ENCODE measurements around the gene AR. TPM values are rescaled to one million over a fixed set of nuclear protein-coding genes. Genes with fewer than 3 reads are reported as not detected.

Gene AR
- total RNA-seq, 2 donors from 2014 or later, result 77.4 to 119 TPM

DNA sequence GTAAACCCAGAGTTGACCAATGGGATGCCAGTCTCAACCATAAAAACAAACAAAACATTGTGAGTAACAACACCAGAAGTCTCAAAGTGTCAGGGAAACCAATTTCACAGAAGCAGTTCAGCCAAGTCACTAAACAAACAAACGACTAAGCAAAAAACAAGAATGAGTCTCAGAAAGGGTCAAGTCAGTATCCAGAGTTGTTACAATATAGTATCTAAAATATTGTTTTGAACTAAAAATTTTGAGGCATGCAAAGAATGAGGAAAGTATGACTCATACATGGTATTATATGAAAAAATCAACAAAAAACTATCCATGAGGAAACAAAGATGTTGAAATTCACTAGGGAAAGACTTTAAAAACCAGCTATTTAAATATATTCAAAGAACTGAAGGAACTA is 70.6 kb downstream of the AR start:
- Histone ChIP-seq H3K27ac (no peak overlapping the region), H3K4me3 (no peak overlapping the region), H3K9me3 (no peaks in the 10 kb centered on the region), H3K4me1 (replicated peaks) (no peaks in the 10 kb centered on the region), H3K27me3 (replicated peaks; ENCODE audit: insufficient read depth) (no peaks in the 10 kb centered on the region), H3K36me3 (no peaks in the 10 kb centered on the region)
- TF ChIP-seq POLR2A (IDR thresholded peaks at IDR 0.05), result no peak
- TF ChIP-seq POLR2AphosphoS5 (IDR thresholded peaks at IDR 0.05), result no peak
- TF ChIP-seq, protein P1, sequence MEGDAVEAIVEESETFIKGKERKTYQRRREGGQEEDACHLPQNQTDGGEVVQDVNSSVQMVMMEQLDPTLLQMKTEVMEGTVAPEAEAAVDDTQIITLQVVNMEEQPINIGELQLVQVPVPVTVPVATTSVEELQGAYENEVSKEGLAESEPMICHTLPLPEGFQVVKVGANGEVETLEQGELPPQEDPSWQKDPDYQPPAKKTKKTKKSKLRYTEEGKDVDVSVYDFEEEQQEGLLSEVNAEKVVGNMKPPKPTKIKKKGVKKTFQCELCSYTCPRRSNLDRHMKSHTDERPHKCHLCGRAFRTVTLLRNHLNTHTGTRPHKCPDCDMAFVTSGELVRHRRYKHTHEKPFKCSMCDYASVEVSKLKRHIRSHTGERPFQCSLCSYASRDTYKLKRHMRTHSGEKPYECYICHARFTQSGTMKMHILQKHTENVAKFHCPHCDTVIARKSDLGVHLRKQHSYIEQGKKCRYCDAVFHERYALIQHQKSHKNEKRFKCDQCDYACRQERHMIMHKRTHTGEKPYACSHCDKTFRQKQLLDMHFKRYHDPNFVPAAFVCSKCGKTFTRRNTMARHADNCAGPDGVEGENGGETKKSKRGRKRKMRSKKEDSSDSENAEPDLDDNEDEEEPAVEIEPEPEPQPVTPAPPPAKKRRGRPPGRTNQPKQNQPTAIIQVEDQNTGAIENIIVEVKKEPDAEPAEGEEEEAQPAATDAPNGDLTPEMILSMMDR (IDR thresholded peaks at IDR 0.05), result no peak
- 100% methylated on average over 1 of the region's 1 CpG for WGBS
- intact Hi-C loops (cut with DNase I), result no loop called here
- no peak for DNase-seq (ENCODE audit: low spot score)

DNA sequence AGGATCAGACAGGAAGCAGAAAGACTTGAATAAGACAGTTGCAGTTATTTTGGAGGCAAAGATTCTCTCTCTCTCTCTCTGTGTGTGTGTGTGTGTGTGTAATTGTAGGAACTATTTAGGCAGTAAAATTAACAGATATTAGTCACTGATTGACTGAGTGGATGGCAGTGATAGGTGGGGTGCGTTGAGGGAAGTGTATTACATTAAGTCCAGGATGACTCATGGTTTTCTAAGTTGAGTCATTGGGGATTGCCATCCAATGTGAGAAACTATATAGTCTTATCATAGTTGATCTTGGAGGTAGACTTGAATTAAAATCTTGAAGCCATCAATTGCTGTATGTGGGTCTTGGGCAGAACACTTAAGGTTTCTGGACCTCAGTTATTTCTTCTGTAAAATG is 75.4 kb downstream of the AR start:
- WGBS, result 38% methylated on average over 1 of the region's 1 CpG
- TF ChIP-seq, protein P1 (IDR thresholded peaks at IDR 0.05), result no peak
- Histone ChIP-seq H3K36me3 (no peaks in the 10 kb centered on the region), H3K27me3 (replicated peaks; ENCODE audit: insufficient read depth) (no peaks in the 10 kb centered on the region), H3K9me3 (no peaks in the 10 kb centered on the region), H3K27ac (no peak overlapping the region), H3K4me1 (replicated peaks) (no peaks in the 10 kb centered on the region), H3K4me3 (no peak overlapping the region)
- no peak for DNase-seq (ENCODE audit: low spot score)
- intact Hi-C loops (cut with DNase I), result no loop called here

DNA sequence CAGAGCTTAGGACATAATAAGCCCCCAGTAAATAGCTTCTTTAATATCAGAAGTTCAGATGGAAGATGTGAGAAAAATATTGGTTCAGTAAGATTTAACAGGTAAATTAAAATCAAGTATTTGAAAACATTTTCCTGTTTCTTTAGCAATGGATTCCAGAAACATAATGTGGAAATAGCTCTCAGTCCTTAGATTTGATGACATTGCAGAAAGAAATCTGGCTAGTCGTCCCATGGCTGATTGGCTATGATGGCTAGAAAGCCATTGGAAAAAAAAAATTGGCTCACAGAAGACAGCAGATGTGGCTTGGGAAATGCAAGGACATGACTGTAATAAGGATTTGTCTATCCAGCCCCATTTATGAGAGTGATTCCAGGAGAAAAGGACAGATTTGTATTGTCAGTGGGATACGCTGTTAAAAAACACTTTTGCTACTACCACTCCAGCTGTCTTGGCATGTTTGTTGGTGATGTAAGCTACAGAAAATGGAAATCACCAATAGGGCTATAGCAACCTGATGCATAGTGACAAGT is 78.3 kb downstream of the AR start:
- H3K9me3 ChIP-seq, result no peaks in the 10 kb centered on the region

DNA sequence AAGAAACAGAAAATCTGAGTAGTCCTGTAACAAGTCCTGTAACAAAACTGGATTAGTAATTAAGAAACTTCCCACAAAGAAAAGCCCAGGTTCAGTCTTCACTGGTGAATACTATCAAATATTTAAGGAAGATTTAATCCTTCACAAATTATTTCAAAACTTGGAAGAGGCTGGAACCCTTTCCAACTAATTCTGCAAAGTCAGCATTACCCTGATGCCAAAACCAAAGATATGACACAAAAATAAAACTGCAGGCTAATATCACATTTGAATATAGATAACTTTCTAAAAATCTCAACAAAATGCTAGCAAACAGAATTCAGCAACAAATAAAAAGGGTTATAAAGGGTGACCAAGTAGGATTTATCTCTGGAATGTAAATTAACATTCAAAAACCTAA is 80.5 kb downstream of the AR start:
- H3K27me3 ChIP-seq (replicated peaks; ENCODE audit: insufficient read depth), result no peaks in the 10 kb centered on the region
- no peaks in the 10 kb centered on the region for H3K36me3 ChIP-seq
- DNase-seq (ENCODE audit: low spot score), result no peak
- H3K4me1 ChIP-seq (replicated peaks), result no peaks in the 10 kb centered on the region
- H3K9me3 ChIP-seq, result no peaks in the 10 kb centered on the region
- H3K27ac ChIP-seq, result no peak overlapping the region
- TF ChIP-seq, protein P1 (IDR thresholded peaks at IDR 0.05), result no peak
- TF ChIP-seq POLR2AphosphoS5 (IDR thresholded peaks at IDR 0.05) (no peak), POLR2A (IDR thresholded peaks at IDR 0.05) (no peak)
- no peak overlapping the region for H3K4me3 ChIP-seq
- intact Hi-C loops (cut with DNase I), result no loop called here

More for the DNA sequence above, 78.3 kb downstream of the AR start:
- 95% methylated on average over 2 of the region's 2 CpGs for WGBS
- Histone ChIP-seq H3K36me3 (no peaks in the 10 kb centered on the region), H3K4me1 (replicated peaks) (no peaks in the 10 kb centered on the region), H3K27ac (no peak overlapping the region), H3K27me3 (replicated peaks; ENCODE audit: insufficient read depth) (no peaks in the 10 kb centered on the region), H3K4me3 (no peak overlapping the region)
- TF ChIP-seq, protein P1 (IDR thresholded peaks at IDR 0.05), result no peak
- TF ChIP-seq POLR2A (IDR thresholded peaks at IDR 0.05) (no peak), POLR2AphosphoS5 (IDR thresholded peaks at IDR 0.05) (no peak)
- no peak for DNase-seq (ENCODE audit: low spot score)
- intact Hi-C loops (cut with DNase I), result no loop called here

DNA sequence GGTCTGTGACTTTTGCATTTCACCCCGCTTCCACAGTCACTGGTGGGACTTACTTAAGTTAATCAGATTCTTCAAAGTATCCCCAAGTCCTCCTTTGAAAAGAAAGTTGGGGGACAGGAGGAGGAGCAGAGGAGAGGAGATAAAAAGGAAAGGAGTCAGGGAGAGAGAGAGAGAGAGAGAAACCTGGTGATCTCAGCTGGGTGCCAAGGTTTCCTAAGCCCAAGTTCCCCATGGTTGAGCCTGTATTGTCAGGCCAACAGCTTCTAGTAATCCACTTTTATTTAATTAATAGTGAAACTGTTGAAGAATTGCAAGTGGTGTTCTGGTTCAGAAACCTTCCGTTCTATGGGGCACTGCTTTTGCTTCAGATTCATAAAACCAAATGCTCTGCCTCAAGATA is 91.6 kb downstream of the AR start:
- DNase-seq (ENCODE audit: low spot score), result no peak
- no peak for TF ChIP-seq POLR2AphosphoS5 (IDR thresholded peaks at IDR 0.05)
- TF ChIP-seq POLR2A (IDR thresholded peaks at IDR 0.05), result no peak
- TF ChIP-seq, protein P1 (IDR thresholded peaks at IDR 0.05), result no peak
- Histone ChIP-seq H3K4me3 (no peak overlapping the region), H3K27me3 (replicated peaks; ENCODE audit: insufficient read depth) (no peaks in the 10 kb centered on the region), H3K36me3 (no peaks in the 10 kb centered on the region), H3K9me3 (no peaks in the 10 kb centered on the region), H3K4me1 (replicated peaks) (no peaks in the 10 kb centered on the region), H3K27ac (no peak overlapping the region)
- intact Hi-C loops (cut with DNase I), result no loop called here
- WGBS, result 86% methylated on average over 2 of the region's 2 CpGs
